Fibroblast of skin of left quadriceps (primary cell): ENCODE results near the gene AGGF1.
"Not testable (repeated sequence)": the region's sequence is repeated elsewhere in the genome, so short reads cannot be mapped to it uniquely, and the experiment has no call there.

Experiments
- DNase-seq, 2 experiments: peaks; one replicate each; pipeline ENCODE4 v3.0.0-alpha.2; 2013; ENCODE audit warnings: low read depth in 2 of 2

AGGF1 gene

GRCh38 chr5:77030097-77031071 is at the start of gene AGGF1:
TSS of gene AGGF1 (plus strand) at chr5:77030404. CDS start at chr5:77030767, 363 bp downstream.
- DNase-seq = peak; percentile 78 to 82

GRCh38 chr5:76980518-76981144 is 49.6 kb upstream of the AGGF1 start:
- no peak for DNase-seq

- no peak for DNase-seq
These were observed 47.8 kb upstream of the AGGF1 start for GRCh38 chr5:76982450-76982849.

- no peak for DNase-seq
These were observed 46.7 kb upstream of the AGGF1 start for GRCh38 chr5:76983468-76983867.

- DNase-seq = no peak
These were observed 43.2 kb upstream of the AGGF1 start for GRCh38 chr5:76986825-76987526.

- no peak for DNase-seq
These were observed 39.2 kb upstream of the AGGF1 start for GRCh38 chr5:76990899-76991459.

GRCh38 chr5:76993436-76993835 is 36.8 kb upstream of the AGGF1 start:
- not testable (repeated sequence) for DNase-seq

GRCh38 chr5:76994337-76994736 is 35.9 kb upstream of the AGGF1 start:
- no peak for DNase-seq

GRCh38 chr5:76998251-76998650 is 32.0 kb upstream of the AGGF1 start:
- DNase-seq = not testable (repeated sequence)

GRCh38 chr5:76999451-76999850 is 30.8 kb upstream of the AGGF1 start:
- DNase-seq = peak; percentile 34 to 40

- DNase-seq = no peak
These were observed 27.0 kb upstream of the AGGF1 start for GRCh38 chr5:77003246-77003645.

GRCh38 chr5:77006124-77006523 is 24.1 kb upstream of the AGGF1 start:
- DNase-seq = no peak

GRCh38 chr5:77008413-77008812 is 21.8 kb upstream of the AGGF1 start:
- DNase-seq = no peak

GRCh38 chr5:77010243-77010642 is 20.0 kb upstream of the AGGF1 start:
- no peak for DNase-seq

GRCh38 chr5:77011498-77011897 is 18.7 kb upstream of the AGGF1 start:
- no peak for DNase-seq

GRCh38 chr5:77012601-77013000 is 17.6 kb upstream of the AGGF1 start:
- DNase-seq = no peak

GRCh38 chr5:77015938-77016569 is 14.2 kb upstream of the AGGF1 start:
- DNase-seq = peak; percentile 20 to 22

GRCh38 chr5:77016962-77017361 is 13.2 kb upstream of the AGGF1 start:
- DNase-seq = no peak

GRCh38 chr5:77017668-77018067 is 12.5 kb upstream of the AGGF1 start:
- DNase-seq = no peak

- no peak for DNase-seq
These were observed 7.4 kb upstream of the AGGF1 start for GRCh38 chr5:77022511-77023417.
